Measurements from ENCODE around the gene FST. TPM values are rescaled to one million over a fixed set of nuclear protein-coding genes. Genes with fewer than 3 reads are reported as not detected.
A peak's percentile ranks its signal among the peaks of the same experiment; 100 is the strongest.

Gene FST
- total and polyA plus RNA-seq, 4 donors: 1.8 to 16.8 (median 6.8) TPM

GRCh38 chr5:53478411-53479044 is 1.9 kb upstream of the FST start:
- Histone ChIP-seq H3K4me3 (ENCODE audit: low read length in 2 of 2) (peak overlapping the region; percentile 34 to 55), H3K4me1 (ENCODE audit: control insufficient read depth in 1 of 2, insufficient read depth in 2 of 2, low read length in 2 of 2) (no peaks in the 10 kb centered on the region), H3K27me3 (ENCODE audit: control insufficient read depth in 1 of 2, insufficient read depth in 2 of 2, low read length in 1 of 2) (no peaks in the 10 kb centered on the region), H3K27ac (ENCODE audit: low read depth in 1 of 2, low read length in 2 of 2) (no peak overlapping the region), H3K9me3 (ENCODE audit: control insufficient read depth, low read length) (no peaks in the 10 kb centered on the region), H3K36me3 (ENCODE audit: control insufficient read depth in 1 of 2, insufficient read depth in 2 of 2, low read length in 1 of 2) (no peaks in the 10 kb centered on the region)
- DNase-seq (peak; percentile 47 to 80), ATAC-seq (ENCODE audit: low FRiP score) (peak; percentile 49)
- WGBS, 2 donors: 0 to 1% methylated on average over 21 to 26 of the region's 26 CpGs
- intact Hi-C loops (cut with DNase I): loop anchor here (2.0 to 10.0 kb wide), 3 partner anchors 84 to 746 kb away; partner anchors contain the start of gene NDUFS4 (in 1 of the 2)

DNA sequence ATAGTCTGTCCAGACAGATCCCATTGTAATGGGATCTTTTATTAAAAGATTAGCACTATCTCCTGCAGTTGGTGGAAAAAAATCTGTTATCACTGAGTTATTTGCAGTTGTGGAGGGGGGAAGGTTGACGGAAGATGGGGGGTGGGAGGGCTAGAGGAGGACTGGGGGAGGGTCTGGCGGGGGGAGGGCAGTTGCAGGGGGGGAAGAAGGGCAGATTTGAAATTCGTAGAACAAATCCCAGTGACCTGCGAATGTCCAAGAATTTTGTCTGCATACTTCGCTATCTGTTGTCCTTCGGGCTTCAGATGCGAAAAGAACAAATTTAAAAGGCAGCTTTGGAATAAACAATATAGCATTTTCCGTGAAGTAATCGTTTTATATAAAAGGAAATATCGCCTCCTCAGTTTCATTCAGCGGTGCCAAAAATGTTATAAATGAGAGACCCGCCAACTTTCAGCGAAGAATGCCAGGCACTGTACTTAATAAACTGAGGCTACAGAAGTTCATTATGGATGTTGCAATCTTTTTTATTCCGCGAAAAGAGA is 1.3 kb upstream of the FST start:
- intact Hi-C loops (cut with DNase I): loop anchor here (2.0 to 10.0 kb wide), 3 partner anchors 83 to 746 kb away; partner anchors contain the start of gene NDUFS4 (in 1 of the 2)
- WGBS, 2 donors: 0% methylated on average over 15 of the region's 15 CpGs
- DNase-seq (no peak), ATAC-seq (ENCODE audit: low FRiP score) (no peak)
- H3K36me3 ChIP-seq (ENCODE audit: control insufficient read depth in 1 of 2, insufficient read depth in 2 of 2, low read length in 1 of 2): no peaks in the 10 kb centered on the region
- no peaks in the 10 kb centered on the region for H3K4me1 ChIP-seq (ENCODE audit: control insufficient read depth in 1 of 2, insufficient read depth in 2 of 2, low read length in 2 of 2)
- peak overlapping the region; percentile 55 to 59 for H3K4me3 ChIP-seq (ENCODE audit: low read length in 2 of 2)
- H3K27me3 ChIP-seq (ENCODE audit: control insufficient read depth in 1 of 2, insufficient read depth in 2 of 2, low read length in 1 of 2): no peaks in the 10 kb centered on the region
- no peaks in the 10 kb centered on the region for H3K9me3 ChIP-seq (ENCODE audit: control insufficient read depth, low read length)
- no peak overlapping the region for H3K27ac ChIP-seq (ENCODE audit: low read depth in 1 of 2, low read length in 2 of 2)

DNA sequence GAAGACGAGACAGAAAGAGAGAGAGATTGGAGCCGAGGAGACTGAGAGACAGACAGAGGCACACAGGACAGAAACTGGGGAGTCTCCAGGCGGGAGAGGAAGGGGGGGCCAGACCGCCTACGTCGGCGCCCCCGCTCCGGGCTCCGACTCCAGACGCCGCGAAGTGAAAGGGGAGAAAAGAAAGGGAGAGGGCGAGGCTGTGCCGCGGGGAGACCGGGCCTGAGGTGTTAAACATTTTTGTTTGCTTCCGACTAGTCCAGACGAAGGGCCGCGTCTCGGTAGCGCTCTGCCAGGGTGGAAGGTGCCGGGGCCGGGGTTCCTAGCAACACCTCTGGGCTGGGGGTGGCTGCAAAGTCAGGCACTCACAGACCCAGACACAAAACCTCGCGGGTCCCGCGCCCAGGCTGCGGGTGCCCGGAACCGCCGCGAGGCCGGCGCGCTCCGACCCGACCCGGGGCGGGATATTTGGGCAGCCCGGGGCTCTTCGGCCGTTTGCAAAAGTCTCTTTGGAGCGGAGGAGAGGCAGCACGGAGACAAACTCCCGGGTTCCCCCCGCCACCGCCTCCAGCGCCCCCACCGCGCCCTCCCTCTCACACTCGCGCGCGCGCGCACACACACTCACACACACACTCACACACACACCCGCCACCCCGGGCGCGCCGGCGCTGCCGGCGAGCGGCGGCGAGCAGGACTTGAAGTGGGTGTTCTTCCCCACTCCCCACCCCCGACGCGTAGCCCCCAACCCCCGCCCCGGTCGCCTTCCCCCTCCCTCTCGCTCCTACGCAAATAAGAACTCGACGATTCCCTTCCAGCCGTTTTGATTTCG is 626 bp upstream of the FST start:
- peak overlapping the region; percentile 55 to 59 for H3K4me3 ChIP-seq (ENCODE audit: low read length in 2 of 2)
- ATAC-seq (ENCODE audit: low FRiP score) (peak; percentile 78), DNase-seq (peak; percentile 71 to 86)
- H3K9me3 ChIP-seq (ENCODE audit: control insufficient read depth, low read length): no peaks in the 10 kb centered on the region
- H3K4me1 ChIP-seq (ENCODE audit: control insufficient read depth in 1 of 2, insufficient read depth in 2 of 2, low read length in 2 of 2): no peaks in the 10 kb centered on the region
- H3K27ac ChIP-seq (ENCODE audit: low read depth in 1 of 2, low read length in 2 of 2): no peak overlapping the region
- H3K27me3 ChIP-seq (ENCODE audit: control insufficient read depth in 1 of 2, insufficient read depth in 2 of 2, low read length in 1 of 2): no peaks in the 10 kb centered on the region
- WGBS, 2 donors: 0 to 1% methylated on average over 78 to 81 of the region's 81 CpGs
- intact Hi-C loops (cut with DNase I): loop anchor here (2.0 to 10.0 kb wide), 4 partner anchors 82 to 745 kb away; partner anchors contain the start of gene NDUFS4 (in 1 of the 2)
- H3K36me3 ChIP-seq (ENCODE audit: control insufficient read depth in 1 of 2, insufficient read depth in 2 of 2, low read length in 1 of 2): no peaks in the 10 kb centered on the region

DNA sequence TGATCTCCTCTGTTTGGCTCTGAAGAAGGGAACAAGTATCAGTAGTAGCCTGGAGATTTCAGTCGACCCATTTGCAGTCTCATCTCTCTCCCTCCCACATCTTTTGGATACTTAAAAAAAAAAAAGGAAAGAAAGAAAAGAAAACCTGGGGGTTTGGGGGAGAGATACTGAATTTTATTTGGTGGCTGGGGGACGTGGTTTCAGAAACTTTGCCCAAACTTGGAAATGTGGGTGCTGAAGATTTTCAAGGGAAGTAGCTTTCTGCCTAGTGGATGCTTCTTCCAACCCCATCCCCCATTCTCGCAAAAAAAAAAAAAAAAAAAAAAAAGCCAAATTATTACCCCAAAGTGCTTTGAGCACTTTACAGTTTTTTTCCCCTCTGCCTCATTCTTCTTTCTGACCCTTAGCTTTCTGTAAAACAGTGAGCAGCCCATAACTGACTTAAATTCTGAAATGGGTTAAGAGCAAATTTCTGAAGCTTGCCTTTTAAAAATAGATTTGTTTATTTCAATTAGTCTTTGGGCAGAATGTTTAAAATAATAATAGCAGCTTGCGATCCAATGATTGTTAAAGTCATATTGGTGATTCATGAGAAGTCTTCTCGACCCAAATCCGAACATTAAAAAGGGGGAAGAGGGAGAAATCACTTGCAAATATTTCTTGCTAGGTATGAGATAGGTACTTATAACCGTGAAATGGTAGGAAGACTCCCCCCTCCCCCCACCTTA is 894 bp downstream of the FST start:
- Histone ChIP-seq H3K9me3 (ENCODE audit: control insufficient read depth, low read length) (no peaks in the 10 kb centered on the region), H3K36me3 (ENCODE audit: control insufficient read depth in 1 of 2, insufficient read depth in 2 of 2, low read length in 1 of 2) (no peaks in the 10 kb centered on the region), H3K4me3 (ENCODE audit: low read length in 2 of 2) (peak overlapping the region; percentile 55 to 59), H3K27me3 (ENCODE audit: control insufficient read depth in 1 of 2, insufficient read depth in 2 of 2, low read length in 1 of 2) (no peaks in the 10 kb centered on the region), H3K27ac (ENCODE audit: low read depth in 1 of 2, low read length in 2 of 2) (peak overlapping the region in 1 of 2 donors; percentile 14), H3K4me1 (ENCODE audit: control insufficient read depth in 1 of 2, insufficient read depth in 2 of 2, low read length in 2 of 2) (no peaks in the 10 kb centered on the region)
- DNase-seq (no peak), ATAC-seq (ENCODE audit: low FRiP score) (no peak)
- 1 to 2% methylated on average over 7 of the region's 7 CpGs for WGBS, 2 donors
- intact Hi-C loops (cut with DNase I): loop anchor here in 1 of 2 donors (5.0 kb wide), 1 partner anchor 736 kb away; no protein-coding TSS in a partner anchor

GRCh38 chr5:53481887-53482716 is 1.7 kb downstream of the FST start:
- ATAC-seq (ENCODE audit: low FRiP score) (peak; percentile 86), DNase-seq (peak; percentile 89 to 94)
- no peaks in the 10 kb centered on the region for H3K36me3 ChIP-seq (ENCODE audit: control insufficient read depth in 1 of 2, insufficient read depth in 2 of 2, low read length in 1 of 2)
- no peaks in the 10 kb centered on the region for H3K27me3 ChIP-seq (ENCODE audit: control insufficient read depth in 1 of 2, insufficient read depth in 2 of 2, low read length in 1 of 2)
- intact Hi-C loops (cut with DNase I): loop anchor here in 1 of 2 donors (5.0 kb wide), 1 partner anchor 735 kb away; no protein-coding TSS in a partner anchor
- no peaks in the 10 kb centered on the region for H3K9me3 ChIP-seq (ENCODE audit: control insufficient read depth, low read length)
- no peaks in the 10 kb centered on the region for H3K4me1 ChIP-seq (ENCODE audit: control insufficient read depth in 1 of 2, insufficient read depth in 2 of 2, low read length in 2 of 2)
- H3K27ac ChIP-seq (ENCODE audit: low read depth in 1 of 2, low read length in 2 of 2): peak overlapping the region in 1 of 2 donors; percentile 8
- H3K4me3 ChIP-seq (ENCODE audit: low read length in 2 of 2): peak overlapping the region; percentile 37 to 59
- WGBS, 2 donors: 0 to 1% methylated on average over 35 to 36 of the region's 36 CpGs

- Histone ChIP-seq H3K36me3 (ENCODE audit: control insufficient read depth in 1 of 2, insufficient read depth in 2 of 2, low read length in 1 of 2) (no peaks in the 10 kb centered on the region), H3K27ac (ENCODE audit: low read depth in 1 of 2, low read length in 2 of 2) (no peak overlapping the region), H3K4me3 (ENCODE audit: low read length in 2 of 2) (peak overlapping the region; percentile 37 to 59), H3K4me1 (ENCODE audit: control insufficient read depth in 1 of 2, insufficient read depth in 2 of 2, low read length in 2 of 2) (no peaks in the 10 kb centered on the region), H3K9me3 (ENCODE audit: control insufficient read depth, low read length) (no peaks in the 10 kb centered on the region), H3K27me3 (ENCODE audit: control insufficient read depth in 1 of 2, insufficient read depth in 2 of 2, low read length in 1 of 2) (no peaks in the 10 kb centered on the region)
- intact Hi-C loops (cut with DNase I): loop anchor here in 1 of 2 donors (5.0 kb wide), 1 partner anchor 734 kb away; no protein-coding TSS in a partner anchor
- DNase-seq (peak; percentile 66 to 79), ATAC-seq (ENCODE audit: low FRiP score) (peak; percentile 11)
- 31 to 32% methylated on average over 35 of the region's 35 CpGs for WGBS, 2 donors
These were observed 2.5 kb downstream of the FST start for GRCh38 chr5:53482717-53483638.

- no peaks in the 10 kb centered on the region for H3K9me3 ChIP-seq (ENCODE audit: control insufficient read depth, low read length)
- ATAC-seq (ENCODE audit: low FRiP score) (no peak), DNase-seq (no peak)
- intact Hi-C loops (cut with DNase I): no loop called here
- H3K27me3 ChIP-seq (ENCODE audit: control insufficient read depth in 1 of 2, insufficient read depth in 2 of 2, low read length in 1 of 2): no peaks in the 10 kb centered on the region
- no peak overlapping the region for H3K4me3 ChIP-seq (ENCODE audit: low read length in 2 of 2)
- 90 to 97% methylated on average over 1 of the region's 1 CpG for WGBS, 2 donors
- H3K27ac ChIP-seq (ENCODE audit: low read depth in 1 of 2, low read length in 2 of 2): no peak overlapping the region
- no peaks in the 10 kb centered on the region for H3K36me3 ChIP-seq (ENCODE audit: control insufficient read depth in 1 of 2, insufficient read depth in 2 of 2, low read length in 1 of 2)
- H3K4me1 ChIP-seq (ENCODE audit: control insufficient read depth in 1 of 2, insufficient read depth in 2 of 2, low read length in 2 of 2): no peaks in the 10 kb centered on the region
These were observed 7.0 kb downstream of the FST start for GRCh38 chr5:53487436-53487835.

All from aorta (tissue), 5 donors.